ENCODE data around the gene ZNF124.

The ZNF124 gene

DNA sequence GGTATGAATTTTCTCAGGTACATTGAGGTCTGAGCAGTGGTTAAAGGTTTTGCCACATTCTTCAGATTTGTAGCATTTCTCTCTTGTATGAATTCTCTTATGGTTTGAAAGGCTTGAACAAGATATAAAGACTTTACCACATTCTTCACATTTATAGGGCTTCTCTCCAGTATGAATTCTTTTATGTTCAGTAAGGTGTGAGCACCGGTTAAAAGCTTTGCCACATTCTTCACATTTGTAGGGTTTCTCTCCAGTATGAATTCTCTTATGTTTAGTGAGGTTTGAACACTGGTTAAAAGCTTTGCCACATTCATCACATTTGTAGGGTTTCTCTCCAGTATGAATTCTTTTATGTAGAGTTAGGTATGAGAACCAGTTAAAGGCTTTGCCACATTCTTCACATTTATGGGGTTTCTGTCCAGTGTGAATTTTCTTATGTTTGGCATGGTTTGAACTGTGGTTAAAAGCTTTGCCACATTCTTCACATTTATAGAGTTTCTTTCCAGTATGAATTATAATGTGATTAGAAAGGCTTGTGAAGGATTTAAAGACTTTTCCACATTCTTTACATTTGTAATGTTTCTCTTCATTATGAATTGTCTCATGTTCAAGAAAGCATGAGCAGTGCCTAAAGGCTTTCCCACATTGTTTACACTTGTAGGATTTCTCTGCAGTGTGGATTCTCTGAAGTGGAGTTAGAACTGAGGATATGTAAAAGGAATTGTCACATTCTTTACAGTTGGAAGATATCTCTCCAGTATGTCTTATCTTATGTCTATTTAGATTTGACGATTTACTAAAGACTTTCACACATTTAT is 18.4 kb upstream of the ZNF124 start:
- TF ChIP-seq, protein P1, sequence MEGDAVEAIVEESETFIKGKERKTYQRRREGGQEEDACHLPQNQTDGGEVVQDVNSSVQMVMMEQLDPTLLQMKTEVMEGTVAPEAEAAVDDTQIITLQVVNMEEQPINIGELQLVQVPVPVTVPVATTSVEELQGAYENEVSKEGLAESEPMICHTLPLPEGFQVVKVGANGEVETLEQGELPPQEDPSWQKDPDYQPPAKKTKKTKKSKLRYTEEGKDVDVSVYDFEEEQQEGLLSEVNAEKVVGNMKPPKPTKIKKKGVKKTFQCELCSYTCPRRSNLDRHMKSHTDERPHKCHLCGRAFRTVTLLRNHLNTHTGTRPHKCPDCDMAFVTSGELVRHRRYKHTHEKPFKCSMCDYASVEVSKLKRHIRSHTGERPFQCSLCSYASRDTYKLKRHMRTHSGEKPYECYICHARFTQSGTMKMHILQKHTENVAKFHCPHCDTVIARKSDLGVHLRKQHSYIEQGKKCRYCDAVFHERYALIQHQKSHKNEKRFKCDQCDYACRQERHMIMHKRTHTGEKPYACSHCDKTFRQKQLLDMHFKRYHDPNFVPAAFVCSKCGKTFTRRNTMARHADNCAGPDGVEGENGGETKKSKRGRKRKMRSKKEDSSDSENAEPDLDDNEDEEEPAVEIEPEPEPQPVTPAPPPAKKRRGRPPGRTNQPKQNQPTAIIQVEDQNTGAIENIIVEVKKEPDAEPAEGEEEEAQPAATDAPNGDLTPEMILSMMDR (IDR thresholded peaks at IDR 0.05; ENCODE audit: control insufficient read depth, extremely low read depth, insufficient read depth): no peak
- DNase-seq (ENCODE audit: low read depth): no peak
- no peak overlapping the region for H3K4me3 ChIP-seq (ENCODE audit: low read depth, low read length)

GRCh38 chr1:247185667-247186066 is 13.8 kb upstream of the ZNF124 start:
- DNase-seq (ENCODE audit: low read depth): no peak
- TF ChIP-seq, protein P1 (IDR thresholded peaks at IDR 0.05; ENCODE audit: control insufficient read depth, extremely low read depth, insufficient read depth): no peak
- H3K4me3 ChIP-seq (ENCODE audit: low read depth, low read length): no peak overlapping the region

DNA sequence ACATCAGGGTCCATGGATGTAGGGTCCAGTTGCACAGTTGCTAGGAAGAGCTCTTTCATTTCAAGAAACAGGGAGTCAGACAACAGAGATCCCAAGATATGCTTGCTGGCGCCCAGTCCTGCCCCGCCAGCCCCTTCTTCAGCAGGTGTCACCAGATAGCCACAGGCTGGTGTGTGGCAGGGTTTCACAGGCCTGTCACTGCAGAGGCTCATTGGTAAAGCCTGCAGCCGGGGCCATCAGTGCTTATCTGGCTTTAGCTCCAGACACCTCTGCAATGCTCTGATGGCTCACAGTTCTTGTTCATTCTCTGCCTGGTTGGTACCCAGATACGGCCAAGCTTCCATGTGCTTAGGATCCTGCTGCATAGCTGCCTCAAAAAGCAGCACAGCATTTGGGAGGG is 12.4 kb upstream of the ZNF124 start:
- DNase-seq (ENCODE audit: low read depth): no peak
- TF ChIP-seq, protein P1 (IDR thresholded peaks at IDR 0.05; ENCODE audit: control insufficient read depth, extremely low read depth, insufficient read depth): no peak
- no peak overlapping the region for H3K4me3 ChIP-seq (ENCODE audit: low read depth, low read length)

DNA sequence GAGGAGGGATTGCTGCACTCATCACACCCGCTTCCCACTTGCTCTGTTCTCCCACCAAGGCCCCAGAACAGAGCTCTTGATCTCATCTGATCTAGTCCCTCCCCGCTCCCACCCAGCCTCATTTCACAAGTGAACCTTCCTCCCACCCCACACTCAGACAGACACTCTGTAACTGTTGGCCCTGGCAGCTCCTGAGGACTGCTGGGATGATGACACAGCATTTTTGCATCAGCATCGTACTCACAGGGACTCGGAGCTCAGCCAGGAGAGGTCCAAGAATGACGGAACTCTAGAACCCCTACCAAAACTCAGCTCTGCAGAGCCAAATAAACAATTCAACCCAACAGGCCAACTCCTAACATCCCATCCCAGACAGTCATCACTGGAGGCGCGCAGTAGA is 11.2 kb upstream of the ZNF124 start:
- TF ChIP-seq, protein P1 (IDR thresholded peaks at IDR 0.05; ENCODE audit: control insufficient read depth, extremely low read depth, insufficient read depth): no peak

DNA sequence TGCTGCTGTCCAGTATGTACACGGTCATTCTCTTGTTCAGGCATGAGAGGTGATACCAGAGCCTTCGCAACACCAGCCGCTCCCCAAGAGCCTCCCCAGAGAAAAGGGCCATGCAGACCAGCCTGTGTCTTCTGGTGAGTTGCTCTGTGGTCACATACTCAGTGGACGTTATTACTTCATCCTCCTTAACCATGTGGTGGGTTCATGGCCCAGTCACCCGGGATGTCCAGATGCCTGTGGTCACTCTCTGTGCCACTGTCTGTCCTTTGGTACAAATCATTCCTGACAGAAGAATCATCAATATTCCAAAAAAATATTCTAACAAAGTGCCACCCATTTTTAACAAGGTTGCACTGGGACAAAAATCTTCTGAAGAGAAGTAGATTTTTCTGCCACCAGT is 8.8 kb upstream of the ZNF124 start:
- no peak for DNase-seq (ENCODE audit: low read depth)
- TF ChIP-seq, protein P1 (IDR thresholded peaks at IDR 0.05; ENCODE audit: control insufficient read depth, extremely low read depth, insufficient read depth): no peak
- H3K4me3 ChIP-seq (ENCODE audit: low read depth, low read length): no peak overlapping the region

More for the DNA sequence above, 11.2 kb upstream of the ZNF124 start:
- no peak overlapping the region for H3K4me3 ChIP-seq (ENCODE audit: low read depth, low read length)
- no peak for DNase-seq (ENCODE audit: low read depth)

- no peak overlapping the region for H3K4me3 ChIP-seq (ENCODE audit: low read depth, low read length)
- TF ChIP-seq, protein P1 (IDR thresholded peaks at IDR 0.05; ENCODE audit: control insufficient read depth, extremely low read depth, insufficient read depth): no peak
- DNase-seq (ENCODE audit: low read depth): no peak
Observed at GRCh38 chr1:247177755-247178154, 5.9 kb upstream of the ZNF124 start.

DNA sequence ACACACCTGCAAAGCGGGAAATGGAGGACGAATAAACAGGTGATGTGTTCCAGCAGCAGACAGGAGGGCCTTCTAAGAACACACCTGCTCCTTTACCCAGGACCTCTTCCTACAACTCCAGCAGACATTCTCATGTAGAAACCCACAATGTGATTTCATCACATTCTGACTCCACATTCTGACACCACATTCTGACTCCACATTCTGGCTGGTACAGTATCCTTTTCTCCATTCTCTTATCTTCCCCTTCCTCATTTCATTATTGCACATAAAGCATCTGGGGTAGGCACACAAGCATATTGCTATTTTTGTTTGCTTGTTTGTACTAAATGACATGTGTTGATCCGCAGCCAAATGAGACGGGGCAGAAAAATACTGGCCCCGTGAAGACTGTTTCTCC is 3.6 kb upstream of the ZNF124 start:
- TF ChIP-seq, protein P1 (IDR thresholded peaks at IDR 0.05; ENCODE audit: control insufficient read depth, extremely low read depth, insufficient read depth): no peak

More for the DNA sequence above, 3.6 kb upstream of the ZNF124 start:
- DNase-seq (ENCODE audit: low read depth): no peak
- H3K4me3 ChIP-seq (ENCODE audit: low read depth, low read length): no peak overlapping the region

Measured in LNCaP clone FGC (cell line).